RWPE1 (cell line): ENCODE data around the gene GADD45B.

Experiments used
- CTCF ChIA-PET: fragments of 350-600 bp; sonication (Branson Sonifier 250); formaldehyde crosslinking; extraction: SDS; loops from one replicate; lab custom pipeline; 2021; lab: Yijun Ruan, JAX
- POLR2A ChIA-PET: fragments of 400-600 bp; formaldehyde crosslinking; extraction: SDS; loops from one replicate; lab custom pipeline; 2020; ENCODE audit warnings: antibody characterized with exemption; ENCODE audit not compliant: low non-redundant PET; lab: Yijun Ruan, JAX
- DNase-seq: peaks from one replicate; pipeline ENCODE4 v3.0.0; 2012; ENCODE audit warnings: low spot score
- H3K27ac ChIP-seq: fragments of 450-650 bp; 2 replicates; pipeline ENCODE4 v1.5.1; 2017
- CTCF ChIP-seq: fragments of 450-650 bp; conservative IDR thresholded peaks from 2 replicates; pipeline ENCODE4 v1.5.1; 2017; ENCODE audit warnings: low read depth, mild to moderate bottlenecking

The GADD45B gene

GRCh38 chr19:2477141-2477710 is 1.3 kb downstream of the GADD45B start:
- peak overlapping the region; percentile 98 for H3K27ac ChIP-seq
- no peak for TF ChIP-seq CTCF
- no peak for DNase-seq
- ChIA-PET CTCF (interaction anchor here (0.6 to 3.7 kb wide), 6 partner anchors 94 to 142 kb away, joined by 3 to 25 read pairs (median 6); no protein-coding TSS in a partner anchor), POLR2A (interaction anchor here (1.0 to 1.9 kb wide), 6 partner anchors 53 to 150 kb away, joined by 4 to 31 read pairs (median 8); no protein-coding TSS in a partner anchor)

GRCh38 chr19:2477732-2478191 is 1.8 kb downstream of the GADD45B start:
- peak overlapping the region; percentile 98 for H3K27ac ChIP-seq
- ChIA-PET CTCF (interaction anchor here (0.6 to 1.3 kb wide), 9 partner anchors 26 to 141 kb away, joined by 3 to 9 read pairs (median 4); no protein-coding TSS in a partner anchor), POLR2A (interaction anchor here (0.7 to 1.0 kb wide), 4 partner anchors 41 to 150 kb away, joined by 3 to 5 read pairs (median 4); no protein-coding TSS in a partner anchor)
- TF ChIP-seq CTCF: no peak
- DNase-seq: no peak

DNA sequence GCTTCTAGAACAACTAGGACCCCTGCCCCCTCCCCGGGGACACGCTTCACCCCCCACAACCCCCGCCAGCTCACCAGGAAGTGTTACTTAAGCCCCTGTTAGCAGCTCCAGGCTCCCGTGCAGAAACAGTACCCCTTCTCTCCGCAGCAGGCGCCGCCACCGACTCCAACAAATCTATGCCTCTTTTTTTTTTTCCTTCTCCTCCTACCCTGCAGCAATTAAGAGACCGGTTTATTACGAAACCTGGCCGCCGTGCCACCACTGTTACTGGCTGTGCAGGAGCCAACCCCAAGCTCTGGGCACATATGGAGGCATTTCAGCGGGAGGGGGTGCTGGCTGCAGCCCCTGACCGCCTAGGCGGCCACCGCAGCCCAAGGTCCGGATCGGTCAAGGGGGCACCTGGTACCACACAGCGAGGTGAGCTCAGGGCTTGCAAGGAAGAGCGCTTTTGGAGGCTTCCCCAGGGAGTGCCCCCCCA is 2.4 kb downstream of the GADD45B start:
- peak overlapping the region; percentile 98 for H3K27ac ChIP-seq
- peak; percentile 52; the same call in 1 of the 2 replicates for TF ChIP-seq CTCF
- CTCF ChIA-PET: interaction anchor here (0.5 to 1.3 kb wide), 11 partner anchors 25 to 1745 kb away, joined by 3 to 9 read pairs (median 4); no protein-coding TSS in a partner anchor
- no peak for DNase-seq
- POLR2A ChIA-PET: interaction anchor here (0.5 to 1.0 kb wide), 4 partner anchors 12 to 132 kb away, joined by 3 to 5 read pairs (median 4); no protein-coding TSS in a partner anchor

DNA sequence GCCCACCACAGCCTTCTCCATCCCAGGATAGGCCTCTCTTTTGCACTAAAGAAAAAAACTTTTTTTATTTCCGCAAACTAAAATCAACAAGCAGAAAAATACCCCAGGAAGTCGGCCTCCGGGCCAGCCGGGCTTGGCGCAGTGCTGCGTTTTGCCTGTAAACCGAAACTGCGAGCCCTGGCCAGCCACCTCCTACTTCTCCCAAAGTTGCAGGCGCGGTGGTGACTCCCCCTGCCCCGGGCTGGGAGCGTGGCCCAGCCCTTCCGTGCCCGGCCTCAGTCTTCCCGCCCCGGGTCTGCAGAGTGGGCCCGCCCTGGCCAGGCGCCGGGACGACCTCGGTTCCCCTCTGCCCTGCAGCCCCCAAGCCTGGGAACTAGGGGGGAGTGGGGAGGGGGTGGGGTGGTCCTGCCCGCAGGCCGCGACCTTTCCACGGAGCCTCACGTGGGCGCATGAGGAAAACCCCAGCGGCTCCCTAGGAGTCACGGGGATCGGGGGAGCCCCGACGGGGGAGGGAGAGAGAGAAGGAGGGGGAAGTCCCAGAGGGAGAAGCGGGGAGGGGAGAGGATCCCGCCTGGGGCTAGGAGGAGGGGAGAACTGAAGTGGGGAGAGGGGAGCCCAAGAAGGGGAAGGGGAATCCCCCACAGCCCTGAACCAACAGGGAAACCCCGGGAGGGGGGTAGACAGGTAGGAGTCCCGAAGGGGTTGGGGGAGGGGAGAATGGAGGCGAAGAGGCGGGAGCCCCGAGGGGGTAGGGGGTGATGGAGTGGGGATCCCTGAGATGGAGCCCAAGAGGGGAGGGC is 3.0 kb downstream of the GADD45B start:
- H3K27ac ChIP-seq: peak overlapping the region; percentile 98
- no peak for TF ChIP-seq CTCF
- ChIA-PET CTCF (interaction anchor here (0.5 to 1.3 kb wide), 10 partner anchors 25 to 1744 kb away, joined by 3 to 9 read pairs (median 4); no protein-coding TSS in a partner anchor), POLR2A (no interaction called here)
- DNase-seq: no peak

- TF ChIP-seq CTCF: peak; percentile 21
- peak overlapping the region; percentile 98 for H3K27ac ChIP-seq
- ChIA-PET POLR2A (no interaction called here), CTCF (interaction anchor here (0.6 to 1.9 kb wide), 6 partner anchors 27 to 134 kb away, joined by 3 to 13 read pairs (median 3); no protein-coding TSS in a partner anchor)
- DNase-seq: no peak
Observed at GRCh38 chr19:2479556-2480194, 3.7 kb downstream of the GADD45B start.
